D721Med (cell line): Measurements from ENCODE around the gene NEGR1.

ENCODE experiments used
- DNase-seq: peaks from one replicate; pipeline ENCODE4 v3.0.0; 2011; ENCODE audit warnings: low spot score; ENCODE audit not compliant: insufficient read length
- FAIRE-seq: peaks from 2 replicates; lab custom pipeline; 2011; peaks lifted over from hg19 to GRCh38; lab: Jason Lieb, UNC
- CTCF ChIP-seq: IDR thresholded peaks from 2 replicates; pipeline ENCODE4 v1.5.1; 2012; ENCODE audit warnings: mild to moderate bottlenecking, control low read depth; ENCODE audit not compliant: insufficient read depth; ENCODE audit errors: missing control alignments

NEGR1 gene

GRCh38 chr1:71809085-71809484 is 473.3 kb downstream of the NEGR1 start:
- no peak for TF ChIP-seq CTCF
- DNase-seq (no peak), FAIRE-seq (no peak)

- no peak for DNase-seq
- no peak for FAIRE-seq
- TF ChIP-seq CTCF: no peak
Measured at GRCh38 chr1:71804140-71804539, 478.2 kb downstream of the NEGR1 start.

GRCh38 chr1:71796006-71796405 is 486.3 kb downstream of the NEGR1 start:
- TF ChIP-seq CTCF: no peak
- no peak for DNase-seq
- no peak for FAIRE-seq

GRCh38 chr1:71792264-71792663 is 490.1 kb downstream of the NEGR1 start:
- DNase-seq (no peak), FAIRE-seq (no peak)
- no peak for TF ChIP-seq CTCF

- no peak for TF ChIP-seq CTCF
- DNase-seq (no peak), FAIRE-seq (no peak)
Measured at GRCh38 chr1:71788113-71788512, 494.2 kb downstream of the NEGR1 start.

- no peak for FAIRE-seq
- no peak for DNase-seq
- TF ChIP-seq CTCF: no peak
Measured at GRCh38 chr1:71787699-71788098, 494.6 kb downstream of the NEGR1 start.

GRCh38 chr1:71786218-71786617 is 496.1 kb downstream of the NEGR1 start:
- TF ChIP-seq CTCF: no peak
- no peak for FAIRE-seq

More at GRCh38 chr1:71786218-71786617, 496.1 kb downstream of the NEGR1 start:
- DNase-seq: no peak
